ENCODE measurements around the gene OR1L6.

The OR1L6 gene, protein sequence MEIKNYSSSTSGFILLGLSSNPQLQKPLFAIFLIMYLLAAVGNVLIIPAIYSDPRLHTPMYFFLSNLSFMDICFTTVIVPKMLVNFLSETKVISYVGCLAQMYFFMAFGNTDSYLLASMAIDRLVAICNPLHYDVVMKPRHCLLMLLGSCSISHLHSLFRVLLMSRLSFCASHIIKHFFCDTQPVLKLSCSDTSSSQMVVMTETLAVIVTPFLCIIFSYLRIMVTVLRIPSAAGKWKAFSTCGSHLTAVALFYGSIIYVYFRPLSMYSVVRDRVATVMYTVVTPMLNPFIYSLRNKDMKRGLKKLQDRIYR

DNA sequence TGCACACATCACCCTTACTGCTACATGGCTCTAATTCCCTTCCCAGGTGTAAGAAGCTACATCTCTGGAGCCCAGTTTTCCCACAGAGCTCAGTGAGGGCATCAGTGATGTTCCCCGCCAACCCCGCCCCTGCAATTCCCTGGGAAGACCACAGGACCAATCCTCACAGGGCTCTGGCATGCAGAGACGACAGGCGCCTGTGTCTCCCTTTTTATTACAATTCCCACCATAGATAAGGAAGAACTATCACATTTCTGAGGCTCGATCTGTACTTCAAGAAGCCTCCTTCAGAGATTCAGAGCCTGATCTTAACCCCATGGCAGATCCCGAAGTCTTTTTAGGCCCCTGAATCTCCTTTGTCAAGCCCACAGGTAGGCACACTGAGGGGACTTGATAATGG, at the start of gene OR1L6:
OR1L6 (plus strand) TSS at position 301 of the 400 bp plus-strand sequence. CDS start 7,545 bp downstream, outside the sequence.
- TF ChIP-seq, protein P1, sequence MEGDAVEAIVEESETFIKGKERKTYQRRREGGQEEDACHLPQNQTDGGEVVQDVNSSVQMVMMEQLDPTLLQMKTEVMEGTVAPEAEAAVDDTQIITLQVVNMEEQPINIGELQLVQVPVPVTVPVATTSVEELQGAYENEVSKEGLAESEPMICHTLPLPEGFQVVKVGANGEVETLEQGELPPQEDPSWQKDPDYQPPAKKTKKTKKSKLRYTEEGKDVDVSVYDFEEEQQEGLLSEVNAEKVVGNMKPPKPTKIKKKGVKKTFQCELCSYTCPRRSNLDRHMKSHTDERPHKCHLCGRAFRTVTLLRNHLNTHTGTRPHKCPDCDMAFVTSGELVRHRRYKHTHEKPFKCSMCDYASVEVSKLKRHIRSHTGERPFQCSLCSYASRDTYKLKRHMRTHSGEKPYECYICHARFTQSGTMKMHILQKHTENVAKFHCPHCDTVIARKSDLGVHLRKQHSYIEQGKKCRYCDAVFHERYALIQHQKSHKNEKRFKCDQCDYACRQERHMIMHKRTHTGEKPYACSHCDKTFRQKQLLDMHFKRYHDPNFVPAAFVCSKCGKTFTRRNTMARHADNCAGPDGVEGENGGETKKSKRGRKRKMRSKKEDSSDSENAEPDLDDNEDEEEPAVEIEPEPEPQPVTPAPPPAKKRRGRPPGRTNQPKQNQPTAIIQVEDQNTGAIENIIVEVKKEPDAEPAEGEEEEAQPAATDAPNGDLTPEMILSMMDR (IDR thresholded peaks at IDR 0.05; ENCODE audit: extremely low read depth, insufficient read depth, missing control alignments) = no peak

DNA sequence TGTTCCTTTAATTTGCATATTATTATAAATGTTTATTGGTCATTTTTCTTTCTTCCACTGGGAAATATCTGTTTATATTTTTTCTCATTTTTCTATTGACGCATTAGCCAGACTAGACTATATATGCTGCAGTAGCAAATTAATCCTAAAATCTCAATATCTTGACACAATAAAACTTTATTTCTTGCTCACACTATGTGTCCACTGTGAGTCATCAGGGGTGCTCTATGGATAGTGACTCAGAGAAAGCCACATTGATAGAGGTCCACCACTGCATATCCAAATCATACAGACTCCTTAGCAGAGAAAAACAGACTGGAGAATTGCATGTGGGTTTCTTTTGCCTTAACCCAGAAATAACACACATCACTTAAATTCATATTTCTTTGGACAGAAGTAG, 46.4 kb upstream of the OR1L6 start:
- in situ Hi-C loops (cut with MboI; ENCODE audit: low pct_unique_long_range_greater_than_20kb, low sequenced_read_pairs, unreplicated experiment) = no loop called here
- no peak for DNase-seq (ENCODE audit: low spot score)
- TF ChIP-seq, protein P1 (IDR thresholded peaks at IDR 0.05; ENCODE audit: extremely low read depth, insufficient read depth, missing control alignments) = no peak

More for the DNA sequence above, at the start of gene OR1L6:
- no peak for DNase-seq (ENCODE audit: low spot score)
- in situ Hi-C loops (cut with MboI; ENCODE audit: low pct_unique_long_range_greater_than_20kb, low sequenced_read_pairs, unreplicated experiment) = no loop called here

DNA sequence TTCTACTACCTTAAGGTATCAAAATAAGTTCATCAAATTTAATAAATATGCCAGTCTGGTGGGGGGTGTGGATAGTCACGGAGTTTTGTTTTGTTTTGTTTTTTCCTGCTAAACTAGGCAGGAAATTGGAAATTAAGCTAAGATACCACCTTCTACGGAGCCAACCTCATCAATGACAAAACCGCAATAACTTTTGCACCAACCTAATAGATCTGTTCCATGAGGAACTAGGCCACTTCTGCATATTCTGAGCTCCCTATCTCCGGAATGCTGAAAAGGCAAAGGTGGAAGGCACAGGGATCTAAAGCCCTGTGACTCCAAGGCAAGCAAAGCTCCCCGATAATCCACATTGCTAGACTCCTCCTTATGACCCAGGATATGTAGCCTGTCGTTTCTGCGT, 24.1 kb upstream of the OR1L6 start:
- TF ChIP-seq, protein P1 (IDR thresholded peaks at IDR 0.05; ENCODE audit: extremely low read depth, insufficient read depth, missing control alignments) = no peak
- no peak for DNase-seq (ENCODE audit: low spot score)
- in situ Hi-C loops (cut with MboI; ENCODE audit: low pct_unique_long_range_greater_than_20kb, low sequenced_read_pairs, unreplicated experiment) = no loop called here

DNA sequence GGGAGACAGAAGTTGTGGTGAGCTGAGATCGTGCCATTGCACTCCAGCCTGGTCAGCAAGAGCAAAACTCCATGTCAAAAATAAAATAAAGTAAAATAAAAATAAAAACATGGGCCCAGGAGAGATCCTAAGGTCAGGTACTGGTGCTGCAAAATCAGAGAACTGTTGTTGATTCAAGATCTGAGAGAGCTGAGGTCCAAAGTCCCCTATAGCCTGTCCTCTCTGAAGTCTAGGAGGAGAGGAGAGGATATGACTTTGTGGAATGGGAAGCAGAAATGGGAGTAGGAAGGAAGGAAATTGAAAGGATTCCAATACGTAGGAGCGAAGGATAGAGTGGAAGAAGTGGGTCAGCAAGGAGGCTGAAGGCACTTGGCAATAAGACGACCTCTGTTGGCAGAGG, 22.9 kb upstream of the OR1L6 start:
- no peak for DNase-seq (ENCODE audit: low spot score)
- TF ChIP-seq, protein P1 (IDR thresholded peaks at IDR 0.05; ENCODE audit: extremely low read depth, insufficient read depth, missing control alignments) = no peak
- in situ Hi-C loops (cut with MboI; ENCODE audit: low pct_unique_long_range_greater_than_20kb, low sequenced_read_pairs, unreplicated experiment) = no loop called here

DNA sequence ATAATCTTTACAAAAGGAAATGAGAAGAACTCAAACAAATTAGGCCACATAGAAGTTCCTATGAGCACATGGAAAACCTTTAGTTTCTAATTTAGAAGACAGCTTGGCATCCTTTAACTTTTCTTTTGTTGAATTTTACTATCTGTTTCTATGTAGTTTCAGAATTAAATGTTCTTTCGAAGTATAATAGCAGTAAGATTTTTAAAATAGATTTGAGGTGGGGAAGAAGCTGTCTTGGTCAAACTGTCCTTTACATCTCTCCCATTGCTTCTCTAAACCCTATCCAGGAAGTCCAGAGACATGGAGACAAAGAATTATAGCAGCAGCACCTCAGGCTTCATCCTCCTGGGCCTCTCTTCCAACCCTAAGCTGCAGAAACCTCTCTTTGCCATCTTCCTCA, 18.4 kb upstream of the OR1L6 start, which contains the start of gene OR1L4:
OR1L4 (plus strand) TSS at position 301 of the 400 bp plus-strand sequence; CDS start at position 301, 0 bp downstream.
- DNase-seq (ENCODE audit: low spot score) = no peak
- TF ChIP-seq, protein P1 (IDR thresholded peaks at IDR 0.05; ENCODE audit: extremely low read depth, insufficient read depth, missing control alignments) = no peak
- in situ Hi-C loops (cut with MboI; ENCODE audit: low pct_unique_long_range_greater_than_20kb, low sequenced_read_pairs, unreplicated experiment) = no loop called here

DNA sequence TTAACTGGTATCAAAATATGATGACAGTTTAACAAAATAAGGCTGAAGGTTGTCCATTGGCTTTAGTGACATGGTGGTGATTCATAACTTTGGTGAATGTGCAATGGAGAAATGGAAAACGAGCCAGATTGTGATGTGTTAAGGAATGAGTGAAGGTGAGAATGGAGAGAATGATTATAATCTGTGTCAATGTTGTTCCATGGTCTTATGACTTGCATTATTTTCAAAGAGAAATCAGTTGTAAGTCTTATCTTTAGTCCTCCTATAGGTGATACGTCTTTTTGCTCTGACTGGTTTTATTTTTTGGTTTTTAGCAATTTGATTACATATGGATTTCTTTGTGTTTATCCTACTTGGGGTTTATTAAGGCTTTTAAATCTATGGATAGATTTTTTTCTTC, 12.7 kb downstream of the OR1L6 start:
- TF ChIP-seq, protein P1 (IDR thresholded peaks at IDR 0.05; ENCODE audit: extremely low read depth, insufficient read depth, missing control alignments) = no peak
- no peak for DNase-seq (ENCODE audit: low spot score)
- in situ Hi-C loops (cut with MboI; ENCODE audit: low pct_unique_long_range_greater_than_20kb, low sequenced_read_pairs, unreplicated experiment) = no loop called here
